ENCODE measurements around the gene ADGRA1.

DNA sequence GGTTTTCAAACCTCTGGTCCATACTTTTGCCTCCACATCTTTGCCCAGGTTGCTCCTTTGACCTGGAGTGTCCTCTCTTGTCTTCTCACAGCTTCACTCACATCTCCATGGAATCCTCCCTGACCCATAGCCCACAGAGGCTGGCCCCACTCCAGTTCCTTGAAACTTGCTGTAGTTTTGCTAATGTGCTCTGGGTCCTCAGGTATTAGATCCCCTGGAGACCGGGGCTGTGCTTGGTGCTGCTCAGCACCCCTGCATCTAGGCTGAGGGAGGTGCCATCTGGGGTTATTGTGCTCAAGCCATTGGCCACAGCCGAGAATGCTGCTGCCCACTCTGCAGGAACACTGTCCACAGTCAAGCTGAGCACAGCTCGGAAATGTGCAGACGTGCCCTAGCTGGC lies 88.8 kb downstream of the ADGRA1 start:
- no peak for TF ChIP-seq CTCF (IDR thresholded peaks at IDR 0.05; ENCODE audit: borderline replicate concordance, extremely low read depth, low read length, poor library complexity, severe bottlenecking)
- TF ChIP-seq EZH2 (IDR thresholded peaks at IDR 0.05; ENCODE audit: borderline replicate concordance, low read depth, low read length, severe bottlenecking), result no peak

All from DND-41 (cell line).